Endothelial cell (in vitro differentiated cells): ENCODE data around the gene CSNK1G2. TPM values are rescaled to one million over a fixed set of nuclear protein-coding genes. Genes with fewer than 3 reads are reported as not detected.

Source experiments
- DNase-seq: peaks from one replicate; pipeline ENCODE4 v3.0.0; 2021; ENCODE audit warnings: low spot score
- H3K27ac Mint-ChIP-seq: one replicate; pipeline ENCODE4 v1.8.0; 2021; ENCODE audit warnings: mixed read lengths, inconsistent platforms; ENCODE audit not compliant: unreplicated experiment
- H3K27me3 Mint-ChIP-seq: one replicate; pipeline ENCODE4 v1.8.0; 2021; ENCODE audit warnings: mild to moderate bottlenecking, moderate library complexity, mixed read lengths, inconsistent platforms; ENCODE audit not compliant: unreplicated experiment
- H3K36me3 Mint-ChIP-seq: one replicate; pipeline ENCODE4 v1.8.0; 2021; ENCODE audit warnings: mild to moderate bottlenecking, low read depth, mixed read lengths, inconsistent platforms; ENCODE audit not compliant: unreplicated experiment
- H3K4me1 Mint-ChIP-seq: one replicate; pipeline ENCODE4 v1.8.0; 2021; ENCODE audit warnings: mild to moderate bottlenecking, mixed read lengths, inconsistent platforms; ENCODE audit not compliant: unreplicated experiment
- H3K4me3 Mint-ChIP-seq: one replicate; pipeline ENCODE4 v1.8.0; 2021; ENCODE audit warnings: mild to moderate bottlenecking, mixed read lengths, inconsistent platforms; ENCODE audit not compliant: unreplicated experiment
- H3K9me3 Mint-ChIP-seq: one replicate; pipeline ENCODE4 v1.8.0; 2021; ENCODE audit warnings: mixed read lengths, inconsistent platforms; ENCODE audit not compliant: unreplicated experiment
- total RNA-seq: library from RNA; stranded (reverse); fragmentation: NEBNext Ultra II Directional; extraction: Animal tissue kit (Norgen Biotek cat#: 25700); gene quantifications from one replicate; pipeline ENCODE4 v1.2.1, GENCODE V29; 2021; ENCODE audit not compliant: unreplicated experiment
- TF ChIP-seq, protein P1 (sequence below): fragments of 200-600 bp; sonication (generic); IDR thresholded peaks from one replicate; pipeline ENCODE4 v1.5.0; 2021; ENCODE audit warnings: antibody characterized with exemption; ENCODE audit not compliant: unreplicated experiment

CSNK1G2 gene
- total RNA-seq, 1 donor from 2014 or later = 110 TPM

DNA sequence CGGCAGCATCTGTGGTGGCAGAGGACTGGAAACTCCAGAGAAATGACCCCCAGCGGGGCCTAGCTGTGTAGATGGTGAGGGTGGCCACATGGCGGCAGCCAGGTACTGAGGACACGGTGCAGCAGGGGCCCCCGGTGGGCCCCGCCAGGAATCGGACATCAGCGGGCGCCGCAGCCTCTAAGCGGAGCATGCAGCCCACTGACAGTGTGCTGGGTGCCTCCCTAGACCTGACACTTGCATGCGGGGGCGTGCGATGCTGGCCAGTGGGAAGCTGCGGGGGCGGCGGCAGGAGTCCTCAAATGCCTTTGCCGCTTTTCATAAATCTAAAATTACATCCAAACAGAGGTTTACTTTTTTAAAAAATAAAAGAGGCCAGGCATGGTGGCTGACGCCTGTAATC, 19.6 kb upstream of the CSNK1G2 start:
- H3K27ac Mint-ChIP-seq = no peak overlapping the region
- H3K36me3 Mint-ChIP-seq = peaks cover 11% of the 10 kb centered on the region
- TF ChIP-seq, protein P1, sequence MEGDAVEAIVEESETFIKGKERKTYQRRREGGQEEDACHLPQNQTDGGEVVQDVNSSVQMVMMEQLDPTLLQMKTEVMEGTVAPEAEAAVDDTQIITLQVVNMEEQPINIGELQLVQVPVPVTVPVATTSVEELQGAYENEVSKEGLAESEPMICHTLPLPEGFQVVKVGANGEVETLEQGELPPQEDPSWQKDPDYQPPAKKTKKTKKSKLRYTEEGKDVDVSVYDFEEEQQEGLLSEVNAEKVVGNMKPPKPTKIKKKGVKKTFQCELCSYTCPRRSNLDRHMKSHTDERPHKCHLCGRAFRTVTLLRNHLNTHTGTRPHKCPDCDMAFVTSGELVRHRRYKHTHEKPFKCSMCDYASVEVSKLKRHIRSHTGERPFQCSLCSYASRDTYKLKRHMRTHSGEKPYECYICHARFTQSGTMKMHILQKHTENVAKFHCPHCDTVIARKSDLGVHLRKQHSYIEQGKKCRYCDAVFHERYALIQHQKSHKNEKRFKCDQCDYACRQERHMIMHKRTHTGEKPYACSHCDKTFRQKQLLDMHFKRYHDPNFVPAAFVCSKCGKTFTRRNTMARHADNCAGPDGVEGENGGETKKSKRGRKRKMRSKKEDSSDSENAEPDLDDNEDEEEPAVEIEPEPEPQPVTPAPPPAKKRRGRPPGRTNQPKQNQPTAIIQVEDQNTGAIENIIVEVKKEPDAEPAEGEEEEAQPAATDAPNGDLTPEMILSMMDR = no peak

DNA sequence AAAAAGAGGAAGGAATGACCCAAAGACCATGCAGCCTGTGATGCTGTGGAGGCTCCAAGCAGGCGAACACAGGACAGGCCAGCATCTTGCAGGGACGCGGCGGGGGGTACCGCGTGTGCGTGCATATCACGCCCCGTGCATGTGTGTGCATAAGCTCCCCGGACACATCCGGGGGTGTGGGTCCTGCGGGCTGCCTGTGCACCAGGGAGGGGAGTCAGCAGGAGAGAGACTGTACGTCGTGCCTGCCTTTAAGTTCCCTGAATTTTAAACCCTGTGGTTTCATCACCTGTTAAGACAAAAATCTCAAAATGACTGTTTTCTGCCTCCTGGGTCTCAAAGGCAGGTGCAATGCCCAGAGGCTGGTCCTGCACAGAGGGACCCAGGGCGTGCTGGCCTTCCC, 19.1 kb upstream of the CSNK1G2 start:
- no peaks in the 10 kb centered on the region for H3K4me1 Mint-ChIP-seq
- H3K4me3 Mint-ChIP-seq = no peak overlapping the region
- TF ChIP-seq, protein P1 = no peak
- H3K9me3 Mint-ChIP-seq = no peaks in the 10 kb centered on the region
- no peak for DNase-seq
- peaks cover 11% of the 10 kb centered on the region for H3K36me3 Mint-ChIP-seq
- no peaks in the 10 kb centered on the region for H3K27me3 Mint-ChIP-seq
- H3K27ac Mint-ChIP-seq = no peak overlapping the region

More for the DNA sequence above, 19.6 kb upstream of the CSNK1G2 start:
- no peak for DNase-seq
- Mint-ChIP-seq H3K4me1 (no peaks in the 10 kb centered on the region), H3K9me3 (no peaks in the 10 kb centered on the region), H3K4me3 (no peak overlapping the region), H3K27me3 (peaks cover 1% of the 10 kb centered on the region)

DNA sequence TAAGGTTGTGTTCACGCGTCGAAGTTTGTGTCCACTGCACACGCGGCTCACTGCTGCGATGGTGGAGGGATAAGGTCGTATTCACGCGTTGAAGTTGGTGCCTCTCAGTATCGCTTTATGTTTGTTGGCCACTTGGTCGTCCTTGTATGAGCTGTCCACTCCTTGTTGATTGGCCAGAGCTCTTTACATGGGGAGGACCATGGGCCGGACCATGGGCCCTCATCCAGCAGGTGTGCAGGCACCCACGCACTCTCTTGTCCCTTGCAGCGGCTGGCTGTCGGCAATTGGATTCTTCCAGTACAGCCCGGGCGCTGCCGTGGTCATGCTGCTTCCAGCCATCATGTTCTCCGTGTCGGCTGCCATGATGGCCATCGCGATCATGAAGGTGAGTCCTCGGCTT, 18.2 kb upstream of the CSNK1G2 start:
- TF ChIP-seq, protein P1 = no peak
- DNase-seq = no peak
- Mint-ChIP-seq H3K36me3 (peaks cover 15% of the 10 kb centered on the region), H3K9me3 (no peaks in the 10 kb centered on the region), H3K4me3 (no peak overlapping the region), H3K27ac (no peak overlapping the region), H3K4me1 (no peaks in the 10 kb centered on the region), H3K27me3 (no peaks in the 10 kb centered on the region)

DNA sequence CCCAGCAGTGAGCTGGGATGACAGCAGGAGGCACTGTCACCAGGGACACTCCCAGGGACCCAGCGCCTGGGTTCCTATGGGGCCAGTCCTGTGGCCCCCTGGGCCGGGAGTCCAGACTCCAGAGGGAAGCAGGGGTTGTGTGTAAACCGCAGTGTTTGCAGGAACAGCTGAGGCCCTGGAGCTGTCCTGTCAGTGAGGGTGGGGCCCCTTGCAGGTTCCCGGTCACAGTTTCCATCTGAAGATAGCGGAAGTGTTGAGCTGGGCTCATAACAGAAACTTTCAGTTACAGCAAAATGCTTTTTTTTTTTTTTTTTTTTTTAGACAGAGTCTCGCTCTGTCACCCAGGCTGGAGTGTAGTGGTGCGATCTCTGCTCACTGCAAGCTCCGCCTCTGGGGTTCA, 17.7 kb upstream of the CSNK1G2 start:
- no peak overlapping the region for H3K27ac Mint-ChIP-seq
- peaks cover 15% of the 10 kb centered on the region for H3K36me3 Mint-ChIP-seq
- no peaks in the 10 kb centered on the region for H3K27me3 Mint-ChIP-seq
- no peak for DNase-seq
- H3K4me1 Mint-ChIP-seq = no peaks in the 10 kb centered on the region
- H3K9me3 Mint-ChIP-seq = no peaks in the 10 kb centered on the region
- TF ChIP-seq, protein P1 = no peak
- no peak overlapping the region for H3K4me3 Mint-ChIP-seq

DNA sequence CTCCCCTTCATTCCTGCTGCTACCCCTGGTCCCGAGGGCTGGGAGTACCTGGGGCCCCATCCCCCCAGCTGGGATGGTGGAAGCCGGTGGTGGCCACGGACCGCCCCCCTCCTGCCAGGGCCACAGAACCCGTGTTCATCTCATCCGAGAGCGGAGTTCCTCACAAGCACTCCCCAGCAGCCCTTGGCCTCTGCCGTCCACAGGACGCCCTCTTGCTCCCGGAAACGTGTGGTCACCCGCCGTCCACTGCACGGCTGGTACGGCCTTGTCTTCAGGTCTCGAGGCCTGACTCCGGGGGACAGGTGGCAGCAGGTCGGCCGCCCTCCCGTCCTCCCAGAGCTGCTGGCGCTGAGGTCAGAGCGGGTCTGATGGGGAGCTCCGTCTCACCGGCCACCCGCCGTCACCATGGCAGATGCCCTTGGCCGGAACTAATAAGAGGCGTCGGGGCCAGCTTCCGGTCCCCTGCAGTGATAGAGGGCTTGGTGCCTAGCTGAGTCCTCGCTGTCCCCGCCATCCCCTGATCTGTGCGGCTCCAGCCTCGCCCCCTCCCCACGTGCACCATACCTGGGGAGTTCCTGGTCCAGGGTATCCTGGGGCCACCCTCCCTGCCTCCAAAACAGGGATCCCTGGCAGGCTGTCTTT, 16.5 kb upstream of the CSNK1G2 start:
- H3K4me1 Mint-ChIP-seq = no peaks in the 10 kb centered on the region
- no peaks in the 10 kb centered on the region for H3K9me3 Mint-ChIP-seq
- no peak overlapping the region for H3K4me3 Mint-ChIP-seq
- H3K27ac Mint-ChIP-seq = no peak overlapping the region
- H3K27me3 Mint-ChIP-seq = no peaks in the 10 kb centered on the region
- TF ChIP-seq, protein P1 = no peak
- H3K36me3 Mint-ChIP-seq = peaks cover 12% of the 10 kb centered on the region
- no peak for DNase-seq
